GM18499 (cell line): ENCODE results near the gene CDH23.

ENCODE experiments used
- ATAC-seq: cut with Tn5 transposase; IDR thresholded peaks from one replicate; pipeline ENCODE4 v1.9.1; 2021; ENCODE audit warnings: moderate number of reproducible peaks; ENCODE audit not compliant: insufficient read depth, unreplicated experiment

The CDH23 gene

GRCh38 chr10:71368643-71369042 is 28.1 kb upstream of the CDH23 start:
- ATAC-seq: no peak

GRCh38 chr10:71369602-71370001 is 27.1 kb upstream of the CDH23 start:
- no peak for ATAC-seq

- ATAC-seq: no peak
Observed at GRCh38 chr10:71370031-71370430, 26.7 kb upstream of the CDH23 start.

GRCh38 chr10:71371750-71372166 is 25.0 kb upstream of the CDH23 start:
- no peak for ATAC-seq

GRCh38 chr10:71372882-71373495 is 23.7 kb upstream of the CDH23 start:
- ATAC-seq: no peak

GRCh38 chr10:71374481-71375233 is 22.1 kb upstream of the CDH23 start:
- no peak for ATAC-seq

GRCh38 chr10:71375952-71376351 is 20.8 kb upstream of the CDH23 start:
- no peak for ATAC-seq

GRCh38 chr10:71378336-71379117 is 18.2 kb upstream of the CDH23 start:
- ATAC-seq: no peak

- no peak for ATAC-seq
Observed at GRCh38 chr10:71379118-71379766, 17.5 kb upstream of the CDH23 start.

- no peak for ATAC-seq
Observed at GRCh38 chr10:71380841-71381240, 15.9 kb upstream of the CDH23 start.

- ATAC-seq: no peak
Observed at GRCh38 chr10:71381611-71382010, 15.1 kb upstream of the CDH23 start.

GRCh38 chr10:71382028-71382427 is 14.7 kb upstream of the CDH23 start:
- no peak for ATAC-seq

- no peak for ATAC-seq
Observed at GRCh38 chr10:71382757-71383156, 14.0 kb upstream of the CDH23 start.

- no peak for ATAC-seq
Observed at GRCh38 chr10:71383972-71384687, 12.6 kb upstream of the CDH23 start.

GRCh38 chr10:71388171-71388570 is 8.5 kb upstream of the CDH23 start:
- no peak for ATAC-seq

GRCh38 chr10:71388583-71389310 is 8.0 kb upstream of the CDH23 start:
- ATAC-seq: no peak

- no peak for ATAC-seq
Observed at GRCh38 chr10:71389768-71390460, 6.8 kb upstream of the CDH23 start.

GRCh38 chr10:71390461-71390835 is 6.3 kb upstream of the CDH23 start:
- no peak for ATAC-seq
